Muscle layer of colon (tissue), 2 donors: Measurements from ENCODE around the gene EPB41L4B.
"Not testable (repeated sequence)": the region's sequence is repeated elsewhere in the genome, so short reads cannot be mapped to it uniquely, and the experiment has no call there.

Experiments used
- H3K27ac ChIP-seq: one replicate; pipeline ENCODE4 v1.7.0; 2013; ENCODE audit warnings: low read depth, mild to moderate bottlenecking, low read length, moderate library complexity
- H3K27me3 ChIP-seq, 2 donors: one replicate each; pipeline ENCODE4 v1.7.0; 2013; ENCODE audit warnings: low read length in 2 of 2, mild to moderate bottlenecking in 2 of 2; ENCODE audit not compliant: insufficient read depth in 2 of 2, control insufficient read depth in 1 of 2
- H3K36me3 ChIP-seq: one replicate; pipeline ENCODE4 v1.7.0; 2013; ENCODE audit warnings: mild to moderate bottlenecking, low read length; ENCODE audit not compliant: insufficient read depth
- H3K4me1 ChIP-seq: one replicate; pipeline ENCODE4 v1.7.0; 2013; ENCODE audit warnings: mild to moderate bottlenecking, low read length; ENCODE audit not compliant: insufficient read depth
- H3K4me3 ChIP-seq, 2 donors: one replicate each; pipeline ENCODE4 v1.7.0; 2013; ENCODE audit warnings: low read length in 2 of 2, low read depth in 1 of 2, mild to moderate bottlenecking in 1 of 2, moderate library complexity in 1 of 2
- H3K9ac ChIP-seq: one replicate; pipeline ENCODE4 v1.7.0; 2013; ENCODE audit warnings: low read length
- H3K9me3 ChIP-seq: one replicate; pipeline ENCODE4 v1.7.0; 2013; ENCODE audit warnings: mild to moderate bottlenecking, low read length
- donor health status: abdominal sarcoma.
- donor health status: Adenocarcinoma of cecum.

EPB41L4B gene

DNA sequence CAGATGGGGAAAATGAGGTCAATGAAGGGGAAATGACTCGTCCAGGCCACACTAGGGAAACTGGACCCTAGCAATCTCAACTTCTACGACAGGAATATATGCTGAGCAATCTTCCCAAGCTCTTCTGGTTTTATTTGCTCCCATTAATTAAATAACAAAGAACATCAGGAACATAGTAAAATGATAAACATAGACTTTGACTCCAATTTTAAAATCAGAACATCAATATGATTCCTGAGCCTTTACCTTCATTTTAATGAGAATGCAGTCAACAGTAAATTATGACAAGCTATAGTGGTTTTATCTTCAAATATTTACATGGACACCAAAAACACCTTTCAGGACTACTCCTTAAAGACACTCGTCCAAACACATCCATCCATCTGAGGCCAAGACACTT lies 79.7 kb downstream of the EPB41L4B start:
- Histone ChIP-seq H3K4me3 (no peak overlapping the region), H3K27me3 (no peaks in the 10 kb centered on the region), H3K36me3 (no peaks in the 10 kb centered on the region), H3K9me3 (no peaks in the 10 kb centered on the region), H3K4me1 (no peaks in the 10 kb centered on the region), H3K27ac (no peak overlapping the region), H3K9ac (no peak overlapping the region)

DNA sequence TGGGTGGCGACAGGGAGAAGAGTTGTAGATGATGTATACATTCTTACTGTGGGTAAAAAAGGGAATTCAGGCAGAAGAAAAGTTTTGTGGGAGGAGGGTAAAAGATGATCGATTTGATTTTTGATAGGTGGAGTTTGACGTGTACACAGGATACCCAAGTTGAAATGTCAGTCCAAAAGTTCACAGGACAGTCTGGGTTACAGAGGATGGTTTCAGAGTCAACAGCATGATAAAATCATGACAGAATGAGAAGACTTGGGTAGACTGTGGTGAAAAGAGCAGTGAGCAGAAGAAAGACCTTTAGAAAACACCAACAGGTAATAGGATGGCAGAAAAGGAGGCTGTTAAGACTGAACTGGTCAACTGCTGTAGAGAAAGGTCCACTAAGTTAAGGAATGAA lies 81.6 kb downstream of the EPB41L4B start:
- Histone ChIP-seq H3K27me3 (no peaks in the 10 kb centered on the region), H3K9me3 (no peaks in the 10 kb centered on the region), H3K9ac (no peak overlapping the region), H3K4me1 (no peaks in the 10 kb centered on the region), H3K27ac (no peak overlapping the region), H3K36me3 (no peaks in the 10 kb centered on the region), H3K4me3 (no peak overlapping the region)

- no peaks in the 10 kb centered on the region for H3K36me3 ChIP-seq
- H3K4me3 ChIP-seq = no peak overlapping the region
- no peaks in the 10 kb centered on the region for H3K27me3 ChIP-seq
- H3K4me1 ChIP-seq = no peaks in the 10 kb centered on the region
- no peaks in the 10 kb centered on the region for H3K9me3 ChIP-seq
- no peak overlapping the region for H3K9ac ChIP-seq
- no peak overlapping the region for H3K27ac ChIP-seq
Observed at GRCh38 chr9:109238655-109239054, 82.2 kb downstream of the EPB41L4B start.

DNA sequence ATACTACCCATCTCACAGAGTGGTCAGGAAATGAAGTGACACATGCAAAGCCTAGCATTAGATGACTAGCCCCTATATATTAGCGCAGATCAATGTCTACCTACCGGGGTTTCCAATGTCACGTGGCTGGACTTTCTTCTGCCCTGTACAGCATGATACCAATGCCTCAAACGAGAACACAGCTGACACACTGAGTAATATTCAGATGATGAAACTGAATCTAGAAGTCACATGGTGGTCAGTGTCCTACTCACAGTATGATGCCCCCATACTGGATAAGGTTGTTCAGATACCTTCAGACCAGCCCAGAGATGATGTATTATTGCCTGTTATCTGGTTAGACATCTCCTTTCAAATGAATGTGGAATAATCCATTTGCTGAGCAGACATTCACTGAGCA lies 82.7 kb downstream of the EPB41L4B start:
- Histone ChIP-seq H3K4me1 (no peaks in the 10 kb centered on the region), H3K27ac (no peak overlapping the region), H3K36me3 (no peaks in the 10 kb centered on the region), H3K9me3 (no peaks in the 10 kb centered on the region), H3K4me3 (no peak overlapping the region), H3K27me3 (no peaks in the 10 kb centered on the region), H3K9ac (no peak overlapping the region)

DNA sequence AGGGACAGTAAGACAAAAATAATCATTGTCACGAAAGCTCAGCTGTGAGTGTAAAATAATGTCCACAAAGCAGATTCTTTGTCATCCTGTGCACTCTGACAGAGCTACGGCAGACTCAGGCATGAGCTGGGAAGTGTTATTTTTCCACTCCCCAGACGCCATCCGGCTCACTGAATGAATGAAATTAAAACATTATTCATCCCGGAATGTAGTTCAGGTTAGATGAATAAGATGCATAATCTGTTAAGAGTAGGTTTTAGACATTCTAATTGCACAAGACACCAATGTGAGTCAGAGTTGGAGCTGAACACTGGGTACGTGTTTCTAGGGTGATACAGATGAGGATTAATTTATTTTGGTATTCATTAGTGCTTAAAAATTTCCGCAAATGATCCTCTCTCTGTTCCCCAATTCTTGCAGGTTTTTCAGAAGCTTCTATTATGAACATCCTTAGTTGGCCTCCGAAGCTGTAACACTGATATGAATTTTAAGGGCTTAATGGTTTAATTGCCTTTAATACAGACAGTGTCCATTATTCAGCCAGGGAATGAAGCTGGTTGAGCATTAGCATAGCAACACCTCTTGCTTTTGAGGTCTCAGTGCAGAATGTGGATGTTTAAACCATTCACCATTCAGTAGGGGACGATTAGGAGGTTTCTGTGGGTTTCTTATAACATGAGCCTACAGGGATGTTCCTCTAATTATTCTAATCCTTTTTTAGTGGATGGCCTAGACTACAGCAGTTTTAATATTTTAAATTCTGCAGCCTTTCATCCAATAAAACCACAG lies 88.2 kb downstream of the EPB41L4B start:
- H3K27me3 ChIP-seq = no peaks in the 10 kb centered on the region
- H3K27ac ChIP-seq = no peak overlapping the region
- H3K36me3 ChIP-seq = no peaks in the 10 kb centered on the region
- no peak overlapping the region for H3K9ac ChIP-seq
- H3K9me3 ChIP-seq = no peaks in the 10 kb centered on the region
- no peaks in the 10 kb centered on the region for H3K4me1 ChIP-seq
- H3K4me3 ChIP-seq = no peak overlapping the region

DNA sequence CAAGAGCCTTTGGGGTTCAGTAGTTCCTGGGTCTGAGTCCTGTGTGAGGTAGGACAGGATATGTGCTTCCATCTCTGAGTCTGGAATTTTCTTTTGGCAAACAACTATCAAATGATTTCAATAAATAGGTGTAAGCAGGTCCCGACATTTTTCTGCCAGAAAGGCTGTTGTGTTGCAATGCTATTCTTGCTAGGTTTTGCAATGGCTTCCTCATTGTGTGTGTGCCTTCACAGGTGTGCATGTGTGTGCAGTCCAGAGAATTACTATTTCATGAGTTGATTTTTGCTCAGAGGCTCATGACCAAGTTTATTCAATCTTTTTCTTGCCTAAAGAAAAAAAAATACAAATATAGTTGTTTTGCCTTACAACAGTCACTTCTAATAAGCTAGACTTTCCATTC lies 89.3 kb downstream of the EPB41L4B start:
- H3K36me3 ChIP-seq = no peaks in the 10 kb centered on the region
- H3K27me3 ChIP-seq = no peaks in the 10 kb centered on the region
- H3K9me3 ChIP-seq = no peaks in the 10 kb centered on the region
- no peaks in the 10 kb centered on the region for H3K4me1 ChIP-seq
- H3K27ac ChIP-seq = no peak overlapping the region
- no peak overlapping the region for H3K4me3 ChIP-seq
- H3K9ac ChIP-seq = no peak overlapping the region

GRCh38 chr9:109230277-109230676 lies 90.6 kb downstream of the EPB41L4B start:
- H3K9ac ChIP-seq = no peak overlapping the region
- H3K36me3 ChIP-seq = no peaks in the 10 kb centered on the region
- no peaks in the 10 kb centered on the region for H3K9me3 ChIP-seq
- no peaks in the 10 kb centered on the region for H3K4me1 ChIP-seq
- no peak overlapping the region for H3K27ac ChIP-seq
- H3K27me3 ChIP-seq = no peaks in the 10 kb centered on the region
- H3K4me3 ChIP-seq = no peak overlapping the region

DNA sequence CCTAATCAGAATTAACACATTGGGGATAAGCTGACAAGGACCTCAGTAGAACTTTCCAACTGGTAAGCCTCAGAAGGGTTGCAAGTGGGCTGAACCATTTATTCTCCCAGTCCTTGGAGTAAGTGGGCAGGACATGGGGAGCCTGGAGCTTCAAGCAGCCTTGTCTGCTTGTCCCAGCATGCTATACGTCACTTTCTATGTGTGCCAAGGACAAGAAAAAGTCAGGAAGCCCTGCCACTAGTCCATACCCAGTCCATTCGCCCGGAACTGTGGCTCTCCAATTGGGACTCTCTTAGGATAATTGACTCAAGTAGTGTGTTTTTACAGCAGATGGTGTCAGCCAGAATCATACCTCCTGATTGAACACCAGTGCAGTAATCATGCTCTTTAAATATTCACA lies 91.2 kb downstream of the EPB41L4B start:
- Histone ChIP-seq H3K27ac (no peak overlapping the region), H3K9ac (no peak overlapping the region), H3K9me3 (no peaks in the 10 kb centered on the region), H3K36me3 (no peaks in the 10 kb centered on the region), H3K4me3 (no peak overlapping the region), H3K4me1 (no peaks in the 10 kb centered on the region), H3K27me3 (no peaks in the 10 kb centered on the region)

DNA sequence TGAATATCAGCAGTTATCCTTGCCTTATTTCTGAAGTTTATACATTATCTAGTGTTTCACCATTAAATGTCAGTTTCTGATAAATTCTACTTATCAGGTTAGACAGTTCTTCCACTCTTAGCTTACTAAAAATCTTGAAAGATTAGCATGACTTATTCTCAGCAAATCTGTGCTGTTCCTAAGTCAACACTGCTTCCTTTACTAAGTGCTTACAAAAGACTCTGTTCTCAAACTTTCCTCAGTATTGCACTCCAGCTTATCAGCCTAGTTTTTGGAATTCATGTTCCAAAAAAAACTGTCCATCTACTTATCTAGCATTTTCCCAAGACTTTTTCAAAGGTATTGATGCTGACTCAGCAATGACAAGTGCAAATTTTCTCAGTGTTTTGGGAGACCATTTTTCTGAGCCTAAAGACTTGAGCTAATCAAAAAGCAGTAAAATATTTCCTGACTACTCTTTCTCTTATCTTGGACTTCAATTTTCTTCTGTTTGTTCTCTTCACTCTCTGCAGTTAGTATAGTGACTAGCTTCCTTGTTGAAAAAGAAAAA lies 92.7 kb downstream of the EPB41L4B start:
- Histone ChIP-seq H3K27ac (no peak overlapping the region), H3K4me3 (no peak overlapping the region), H3K9ac (no peak overlapping the region), H3K9me3 (no peaks in the 10 kb centered on the region), H3K4me1 (no peaks in the 10 kb centered on the region), H3K27me3 (no peaks in the 10 kb centered on the region), H3K36me3 (no peaks in the 10 kb centered on the region)

DNA sequence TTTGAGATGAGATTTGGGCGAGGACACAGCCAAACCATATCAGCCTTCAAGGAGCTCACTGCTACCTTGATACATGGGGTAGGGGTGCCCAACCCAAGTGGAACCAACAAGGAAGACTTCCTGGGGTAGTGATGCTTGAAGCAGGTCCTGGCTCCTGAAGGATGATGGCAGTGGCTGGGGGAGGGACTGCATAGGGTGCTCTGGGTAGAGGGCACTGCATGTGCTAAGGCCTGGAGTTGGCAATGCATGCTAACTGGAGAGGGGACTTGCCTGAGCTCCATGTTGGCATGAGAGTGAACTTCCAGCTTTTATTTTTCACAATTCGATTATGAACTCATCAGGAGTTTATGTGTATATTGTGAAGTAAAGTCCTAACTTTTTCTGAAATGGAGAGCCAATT lies 95.2 kb downstream of the EPB41L4B start:
- Histone ChIP-seq H3K9me3 (no peaks in the 10 kb centered on the region), H3K27ac (no peak overlapping the region), H3K4me1 (no peaks in the 10 kb centered on the region), H3K27me3 (no peaks in the 10 kb centered on the region), H3K36me3 (no peaks in the 10 kb centered on the region), H3K9ac (no peak overlapping the region), H3K4me3 (no peak overlapping the region)

- no peak overlapping the region for H3K9ac ChIP-seq
- no peaks in the 10 kb centered on the region for H3K9me3 ChIP-seq
- H3K4me1 ChIP-seq = no peaks in the 10 kb centered on the region
- H3K36me3 ChIP-seq = no peaks in the 10 kb centered on the region
- no peak overlapping the region for H3K27ac ChIP-seq
- H3K4me3 ChIP-seq = no peak overlapping the region
- H3K27me3 ChIP-seq = no peaks in the 10 kb centered on the region
Observed at GRCh38 chr9:109224751-109225150, 96.1 kb downstream of the EPB41L4B start.

- not testable (repeated sequence) for H3K4me3 ChIP-seq, H3K27me3 ChIP-seq, H3K36me3 ChIP-seq, H3K9me3 ChIP-seq, H3K27ac ChIP-seq, H3K4me1 ChIP-seq, H3K9ac ChIP-seq
Observed at GRCh38 chr9:109218242-109218641, 102.6 kb downstream of the EPB41L4B start.
